ENCODE measurements around the gene KRT35. TPM values are rescaled to one million over a fixed set of nuclear protein-coding genes. Genes with fewer than 3 reads are reported as not detected.
A peak's percentile ranks its signal among the peaks of the same experiment; 100 is the strongest.

KRT35 gene
- total and polyA plus RNA-seq, 4 experiments from 2014 or later, result not detected

- Histone ChIP-seq H3K9me3 (ENCODE audit: control insufficient read depth in 1 of 2, low read length in 2 of 2) (no peaks in the 10 kb centered on the region), H3K4me3 (ENCODE audit: low read length in 2 of 2) (no peak overlapping the region), H3K27ac (ENCODE audit: low read depth, low read length) (no peak overlapping the region), H3K27me3 (ENCODE audit: insufficient read depth, low read length) (no peaks in the 10 kb centered on the region), H3K36me3 (ENCODE audit: insufficient read depth, low read length) (no peaks in the 10 kb centered on the region), H3K4me1 (ENCODE audit: insufficient read depth, low read length) (no peaks in the 10 kb centered on the region)
- Mint-ChIP-seq H3K4me3 (no peak overlapping the region), H3K27me3 (no peaks in the 10 kb centered on the region), H3K27ac (no peak overlapping the region), H3K4me1 (no peaks in the 10 kb centered on the region), H3K9me3 (peaks cover 0 to 4% (median 0%) of the 10 kb centered on the region in 8 donors), H3K36me3 (no peaks in the 10 kb centered on the region)
- intact Hi-C loops (cut with micrococcal nuclease), result no loop called here
- DNase-seq, result no peak
- ChIA-PET POLR2A (ENCODE audit: partially characterized antibody) (interaction anchor here (1.2 kb wide), 1 partner anchor 213 kb away, joined by 3 read pairs; no protein-coding TSS in a partner anchor), CTCF (ENCODE audit: partially characterized antibody) (no interaction called here)
Measured at GRCh38 chr17:41474863-41475262, 6.1 kb downstream of the KRT35 start.

DNA sequence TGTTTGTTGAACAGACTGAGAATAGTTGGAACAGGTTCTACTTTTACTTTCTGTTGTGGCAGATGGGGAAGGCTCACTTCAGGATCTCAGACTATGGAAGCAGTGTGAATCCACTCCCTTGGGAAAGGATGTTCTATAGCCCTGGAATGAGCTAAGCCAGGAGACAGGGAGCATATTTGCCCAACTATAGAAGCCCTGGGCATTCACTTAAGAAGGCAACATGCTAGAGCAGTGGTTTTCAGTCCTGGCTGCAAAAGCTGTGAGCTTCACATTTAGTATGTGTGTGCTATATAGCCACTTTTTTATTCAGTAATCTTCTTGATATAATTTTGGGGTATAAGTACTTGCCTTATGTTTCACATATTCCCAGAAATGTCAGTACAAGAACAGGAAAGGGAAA lies 12.6 kb downstream of the KRT35 start:
- Histone ChIP-seq H3K4me1 (ENCODE audit: insufficient read depth, low read length) (no peaks in the 10 kb centered on the region), H3K36me3 (ENCODE audit: insufficient read depth, low read length) (no peaks in the 10 kb centered on the region), H3K4me3 (ENCODE audit: low read length in 2 of 2) (no peak overlapping the region), H3K27me3 (ENCODE audit: insufficient read depth, low read length) (no peaks in the 10 kb centered on the region), H3K9me3 (ENCODE audit: control insufficient read depth in 1 of 2, low read length in 2 of 2) (no peaks in the 10 kb centered on the region), H3K27ac (ENCODE audit: low read depth, low read length) (no peak overlapping the region)
- Mint-ChIP-seq H3K4me3 (no peak overlapping the region), H3K9me3 (peaks cover 0 to 14% (median 8%) of the 10 kb centered on the region in 8 donors), H3K36me3 (no peaks in the 10 kb centered on the region), H3K4me1 (no peaks in the 10 kb centered on the region), H3K27ac (no peak overlapping the region), H3K27me3 (no peaks in the 10 kb centered on the region)
- no peak for DNase-seq
- intact Hi-C loops (cut with micrococcal nuclease), result no loop called here
- ChIA-PET POLR2A (ENCODE audit: partially characterized antibody) (no interaction called here), CTCF (ENCODE audit: partially characterized antibody) (no interaction called here)

DNA sequence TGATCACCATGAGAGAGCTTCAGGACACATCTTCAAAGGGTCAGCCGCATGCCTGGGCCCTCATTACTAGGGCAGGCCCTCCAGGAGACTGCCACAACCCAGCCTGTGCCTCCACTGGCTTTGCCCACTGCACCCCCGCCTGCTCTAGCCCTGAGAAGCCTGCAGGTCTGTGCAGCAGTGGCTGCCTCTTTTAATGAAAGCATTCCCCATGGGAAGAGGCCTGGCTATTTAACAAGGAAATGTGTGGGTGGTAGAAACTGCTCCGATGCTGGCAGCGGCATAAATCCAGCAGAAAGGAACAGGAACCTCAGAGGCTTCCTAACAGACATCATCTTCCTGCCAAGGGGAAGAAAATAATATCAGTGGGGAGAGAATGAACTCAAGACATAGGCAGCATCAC lies 13.4 kb downstream of the KRT35 start:
- no peaks in the 10 kb centered on the region for H3K36me3 Mint-ChIP-seq
- no peaks in the 10 kb centered on the region for H3K27me3 ChIP-seq (ENCODE audit: insufficient read depth, low read length)

GRCh38 chr17:41466988-41467387 lies 14.0 kb downstream of the KRT35 start, which contains the start of gene KRT32:
TSS of gene KRT32 (minus strand) at chr17:41467386. CDS start at chr17:41467325, 61 bp downstream.
- H3K27me3 Mint-ChIP-seq, result no peaks in the 10 kb centered on the region
- Histone ChIP-seq H3K36me3 (ENCODE audit: insufficient read depth, low read length) (no peaks in the 10 kb centered on the region), H3K4me3 (ENCODE audit: low read length in 2 of 2) (no peak within 1 kb of the TSS), H3K4me1 (ENCODE audit: insufficient read depth, low read length) (no peaks in the 10 kb centered on the region), H3K9me3 (ENCODE audit: control insufficient read depth in 1 of 2, low read length in 2 of 2) (no peaks in the 10 kb centered on the region), H3K27ac (ENCODE audit: low read depth, low read length) (no peak within 1 kb of the TSS), H3K27me3 (ENCODE audit: insufficient read depth, low read length) (no peaks in the 10 kb centered on the region)
- CTCF ChIA-PET (ENCODE audit: partially characterized antibody), result interaction anchor here (1.5 kb wide), 1 partner anchor 11 kb away, joined by 4 read pairs; no protein-coding TSS in a partner anchor
- no peaks in the 10 kb centered on the region for H3K36me3 Mint-ChIP-seq
- POLR2A ChIA-PET (ENCODE audit: partially characterized antibody), result no interaction called here
- no peak within 1 kb of the TSS for H3K4me3 Mint-ChIP-seq
- H3K9me3 Mint-ChIP-seq, result peaks cover 0 to 14% (median 8%) of the 10 kb centered on the region in 8 donors
- DNase-seq, result no peak
- intact Hi-C loops (cut with micrococcal nuclease), result no loop called here
- H3K27ac Mint-ChIP-seq, result no peak within 1 kb of the TSS
- H3K4me1 Mint-ChIP-seq, result no peaks in the 10 kb centered on the region

More for the DNA sequence above, 13.4 kb downstream of the KRT35 start:
- no peak overlapping the region for H3K27ac ChIP-seq (ENCODE audit: low read depth, low read length)
- Mint-ChIP-seq H3K4me3 (no peak overlapping the region), H3K9me3 (peaks cover 0 to 14% (median 8%) of the 10 kb centered on the region in 8 donors), H3K27ac (no peak overlapping the region), H3K27me3 (no peaks in the 10 kb centered on the region), H3K4me1 (no peaks in the 10 kb centered on the region)
- no peak for DNase-seq
- POLR2A ChIA-PET (ENCODE audit: partially characterized antibody), result no interaction called here
- CTCF ChIA-PET (ENCODE audit: partially characterized antibody), result interaction anchor here (1.5 kb wide), 1 partner anchor 10 kb away, joined by 4 read pairs; no protein-coding TSS in a partner anchor
- H3K36me3 ChIP-seq (ENCODE audit: insufficient read depth, low read length), result no peaks in the 10 kb centered on the region
- intact Hi-C loops (cut with micrococcal nuclease), result no loop called here
- H3K4me1 ChIP-seq (ENCODE audit: insufficient read depth, low read length), result no peaks in the 10 kb centered on the region
- H3K9me3 ChIP-seq (ENCODE audit: control insufficient read depth in 1 of 2, low read length in 2 of 2), result no peaks in the 10 kb centered on the region
- no peak overlapping the region for H3K4me3 ChIP-seq (ENCODE audit: low read length in 2 of 2)

- H3K4me1 ChIP-seq (ENCODE audit: insufficient read depth, low read length), result no peaks in the 10 kb centered on the region
- Mint-ChIP-seq H3K36me3 (no peaks in the 10 kb centered on the region), H3K4me3 (no peak overlapping the region), H3K27ac (peak overlapping the region in 1 of 7 donors; percentile 56), H3K9me3 (peaks cover 0 to 14% (median 7%) of the 10 kb centered on the region in 8 donors), H3K27me3 (no peaks in the 10 kb centered on the region), H3K4me1 (no peaks in the 10 kb centered on the region)
- ChIA-PET CTCF (ENCODE audit: partially characterized antibody) (no interaction called here), POLR2A (ENCODE audit: partially characterized antibody) (no interaction called here)
- DNase-seq, result no peak
- no peak overlapping the region for H3K27ac ChIP-seq (ENCODE audit: low read depth, low read length)
- intact Hi-C loops (cut with micrococcal nuclease), result no loop called here
- no peaks in the 10 kb centered on the region for H3K36me3 ChIP-seq (ENCODE audit: insufficient read depth, low read length)
- no peak overlapping the region for H3K4me3 ChIP-seq (ENCODE audit: low read length in 2 of 2)
- H3K27me3 ChIP-seq (ENCODE audit: insufficient read depth, low read length), result no peaks in the 10 kb centered on the region
- H3K9me3 ChIP-seq (ENCODE audit: control insufficient read depth in 1 of 2, low read length in 2 of 2), result no peaks in the 10 kb centered on the region
Measured at GRCh38 chr17:41464682-41465081, 16.3 kb downstream of the KRT35 start.

DNA sequence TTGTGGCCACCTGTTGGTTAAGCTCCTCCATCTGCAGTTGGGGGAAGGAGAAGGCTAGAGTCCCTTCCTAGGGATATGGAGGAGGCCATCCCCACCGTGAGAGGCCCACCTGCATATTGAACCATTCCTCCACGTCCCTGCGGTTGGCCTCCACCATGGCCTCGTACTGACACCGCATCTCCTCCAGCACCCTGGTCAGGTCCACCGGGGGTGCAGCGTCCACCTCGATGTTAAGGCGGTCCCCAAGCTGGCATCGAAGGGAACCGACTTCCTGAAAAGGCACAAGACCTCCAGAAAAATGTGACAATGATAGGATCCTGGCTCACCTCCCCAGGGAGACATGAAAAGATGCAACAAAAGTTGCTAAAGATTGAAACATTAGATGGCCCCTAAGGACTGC lies 16.8 kb downstream of the KRT35 start:
- Mint-ChIP-seq H3K9me3 (peaks cover 0 to 14% (median 7%) of the 10 kb centered on the region in 8 donors), H3K36me3 (no peaks in the 10 kb centered on the region), H3K4me3 (no peak overlapping the region), H3K27me3 (no peaks in the 10 kb centered on the region), H3K27ac (no peak overlapping the region), H3K4me1 (no peaks in the 10 kb centered on the region)
- no peak for DNase-seq
- Histone ChIP-seq H3K36me3 (ENCODE audit: insufficient read depth, low read length) (no peaks in the 10 kb centered on the region), H3K27me3 (ENCODE audit: insufficient read depth, low read length) (no peaks in the 10 kb centered on the region), H3K4me3 (ENCODE audit: low read length in 2 of 2) (no peak overlapping the region), H3K4me1 (ENCODE audit: insufficient read depth, low read length) (no peaks in the 10 kb centered on the region), H3K27ac (ENCODE audit: low read depth, low read length) (no peak overlapping the region), H3K9me3 (ENCODE audit: control insufficient read depth in 1 of 2, low read length in 2 of 2) (no peaks in the 10 kb centered on the region)
- intact Hi-C loops (cut with micrococcal nuclease), result no loop called here
- CTCF ChIA-PET (ENCODE audit: partially characterized antibody), result no interaction called here
- POLR2A ChIA-PET (ENCODE audit: partially characterized antibody), result no interaction called here

- no peak overlapping the region for H3K27ac ChIP-seq (ENCODE audit: low read depth, low read length)
- ChIA-PET CTCF (ENCODE audit: partially characterized antibody) (no interaction called here), POLR2A (ENCODE audit: partially characterized antibody) (no interaction called here)
- H3K4me3 ChIP-seq (ENCODE audit: low read length in 2 of 2), result no peak overlapping the region
- H3K4me1 Mint-ChIP-seq, result no peaks in the 10 kb centered on the region
- no peak overlapping the region for H3K27ac Mint-ChIP-seq
- H3K27me3 Mint-ChIP-seq, result no peaks in the 10 kb centered on the region
- H3K4me1 ChIP-seq (ENCODE audit: insufficient read depth, low read length), result no peaks in the 10 kb centered on the region
- intact Hi-C loops (cut with micrococcal nuclease), result no loop called here
- H3K9me3 ChIP-seq (ENCODE audit: control insufficient read depth in 1 of 2, low read length in 2 of 2), result no peaks in the 10 kb centered on the region
- H3K36me3 Mint-ChIP-seq, result no peaks in the 10 kb centered on the region
- DNase-seq, result no peak
- peaks cover 0 to 13% (median 7%) of the 10 kb centered on the region in 8 donors for H3K9me3 Mint-ChIP-seq
- H3K36me3 ChIP-seq (ENCODE audit: insufficient read depth, low read length), result no peaks in the 10 kb centered on the region
- no peak overlapping the region for H3K4me3 Mint-ChIP-seq
- H3K27me3 ChIP-seq (ENCODE audit: insufficient read depth, low read length), result no peaks in the 10 kb centered on the region
Measured at GRCh38 chr17:41463746-41464145, 17.2 kb downstream of the KRT35 start.

DNA sequence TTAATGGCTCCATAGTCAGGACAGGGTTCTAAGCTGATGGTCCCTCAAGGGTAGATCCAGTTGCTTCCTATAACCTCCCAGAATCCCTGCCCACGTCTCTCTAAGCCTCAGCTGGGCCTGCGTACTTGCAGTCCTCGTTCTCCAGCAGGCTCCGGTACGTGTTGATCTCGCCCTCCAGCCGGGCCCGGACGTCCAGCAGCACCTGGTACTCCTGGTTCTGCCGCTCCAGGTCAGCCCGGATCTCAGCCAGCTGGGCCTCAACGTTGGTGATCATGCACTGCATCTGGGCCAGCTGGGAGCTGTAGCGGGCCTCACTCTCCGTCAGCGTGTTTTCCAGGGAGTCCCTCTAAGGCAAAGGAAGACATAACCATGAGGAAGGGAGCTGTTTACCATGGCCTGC lies 18.2 kb downstream of the KRT35 start:
- Histone ChIP-seq H3K27me3 (ENCODE audit: insufficient read depth, low read length) (no peaks in the 10 kb centered on the region), H3K36me3 (ENCODE audit: insufficient read depth, low read length) (no peaks in the 10 kb centered on the region), H3K9me3 (ENCODE audit: control insufficient read depth in 1 of 2, low read length in 2 of 2) (no peaks in the 10 kb centered on the region), H3K4me3 (ENCODE audit: low read length in 2 of 2) (no peak overlapping the region), H3K27ac (ENCODE audit: low read depth, low read length) (no peak overlapping the region), H3K4me1 (ENCODE audit: insufficient read depth, low read length) (no peaks in the 10 kb centered on the region)
- no peak for DNase-seq
- ChIA-PET CTCF (ENCODE audit: partially characterized antibody) (no interaction called here), POLR2A (ENCODE audit: partially characterized antibody) (no interaction called here)
- Mint-ChIP-seq H3K4me3 (no peak overlapping the region), H3K36me3 (no peaks in the 10 kb centered on the region), H3K27me3 (no peaks in the 10 kb centered on the region), H3K9me3 (peaks cover 0 to 3% (median under 1%) of the 10 kb centered on the region in 8 donors), H3K27ac (no peak overlapping the region), H3K4me1 (no peaks in the 10 kb centered on the region)
- intact Hi-C loops (cut with micrococcal nuclease), result no loop called here

Data from CD4-positive, alpha-beta memory T cell (primary cell).